ENCODE results near the gene ZMYND11. TPM values are rescaled to one million over a fixed set of nuclear protein-coding genes. Genes with fewer than 3 reads are reported as not detected.

The ZMYND11 gene
- polyA plus RNA-seq, 2 of the 4 experiments (the other 2 are of a cell fraction): 47.7 to 99.7 TPM

DNA sequence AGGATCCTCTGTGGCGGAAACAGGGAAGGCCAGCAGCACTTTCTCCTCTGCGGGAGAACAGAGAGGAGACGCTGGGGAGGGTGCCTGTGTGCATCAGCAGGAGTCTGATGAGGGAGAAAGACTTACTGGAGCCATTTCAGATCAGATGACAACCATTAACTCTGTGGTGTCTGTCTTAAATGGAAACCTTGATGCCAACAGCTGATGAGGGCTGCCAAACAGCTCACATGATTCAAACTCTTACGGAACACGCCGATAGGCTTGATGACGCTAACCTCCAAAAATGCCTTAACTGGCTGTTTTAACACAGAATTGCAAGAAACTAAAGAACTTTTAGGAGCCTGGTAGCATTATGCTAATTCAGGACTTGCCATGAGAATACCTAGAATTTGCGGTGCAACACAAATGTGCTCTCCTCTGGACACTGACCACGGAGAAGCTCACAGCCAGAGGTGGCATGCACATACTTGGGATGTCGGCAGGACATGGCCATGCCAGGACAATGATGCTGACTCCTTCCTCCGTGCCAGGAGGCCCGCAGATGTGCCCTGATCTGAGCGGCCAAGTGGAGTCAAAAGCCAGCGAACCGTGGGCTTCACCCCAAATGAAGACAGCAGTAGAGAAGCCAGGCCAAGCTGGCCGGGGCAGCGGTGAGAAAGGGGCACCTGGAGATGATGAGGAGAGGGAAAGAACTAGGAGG lies 154.9 kb downstream of the ZMYND11 start:
- Histone ChIP-seq H3K27ac (no peak overlapping the region), H3K4me2 (no peak overlapping the region), H3K4me3 (no peak overlapping the region), H3K9me3 (no peaks in the 10 kb centered on the region), H3K4me1 (no peaks in the 10 kb centered on the region)
- DNase-seq (ENCODE audit: low read depth in 1 of 2, low spot score in 1 of 2) (no peak), FAIRE-seq (no peak), ATAC-seq (no peak)
- POLR2A ChIA-PET: no interaction called here
- no peak for TF ChIP-seq ESRRA (IDR thresholded peaks at IDR 0.05; ENCODE audit: borderline replicate concordance, low read length)
- TF ChIP-seq, protein P1, sequence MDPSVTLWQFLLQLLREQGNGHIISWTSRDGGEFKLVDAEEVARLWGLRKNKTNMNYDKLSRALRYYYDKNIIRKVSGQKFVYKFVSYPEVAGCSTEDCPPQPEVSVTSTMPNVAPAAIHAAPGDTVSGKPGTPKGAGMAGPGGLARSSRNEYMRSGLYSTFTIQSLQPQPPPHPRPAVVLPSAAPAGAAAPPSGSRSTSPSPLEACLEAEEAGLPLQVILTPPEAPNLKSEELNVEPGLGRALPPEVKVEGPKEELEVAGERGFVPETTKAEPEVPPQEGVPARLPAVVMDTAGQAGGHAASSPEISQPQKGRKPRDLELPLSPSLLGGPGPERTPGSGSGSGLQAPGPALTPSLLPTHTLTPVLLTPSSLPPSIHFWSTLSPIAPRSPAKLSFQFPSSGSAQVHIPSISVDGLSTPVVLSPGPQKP (IDR thresholded peaks at IDR 0.05; ENCODE audit: low read depth, low read length): no peak
- TF ChIP-seq RFX5 (IDR thresholded peaks at IDR 0.05): no peak
- no peak for TF ChIP-seq HOXA7 (CRISPR knock-in tag; IDR thresholded peaks at IDR 0.05)
- TF ChIP-seq CEBPB (IDR thresholded peaks at IDR 0.05): no peak
- no peak for TF ChIP-seq EHF (CRISPR knock-in tag; IDR thresholded peaks at IDR 0.05)
- no peak for TF ChIP-seq HDAC2 (IDR thresholded peaks at IDR 0.05)
- TF ChIP-seq, protein P2, sequence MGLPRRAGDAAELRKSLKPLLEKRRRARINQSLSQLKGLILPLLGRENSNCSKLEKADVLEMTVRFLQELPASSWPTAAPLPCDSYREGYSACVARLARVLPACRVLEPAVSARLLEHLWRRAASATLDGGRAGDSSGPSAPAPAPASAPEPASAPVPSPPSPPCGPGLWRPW (IDR thresholded peaks at IDR 0.05): no peak
- TF ChIP-seq RARB (CRISPR knock-in tag; IDR thresholded peaks at IDR 0.05): no peak
- no peak for TF ChIP-seq SREBF2 (IDR thresholded peaks at IDR 0.05)
- no peak for TF ChIP-seq CHD2 (IDR thresholded peaks at IDR 0.05; ENCODE audit: low read length, partially characterized antibody)
- TF ChIP-seq RAD21 (conservative IDR thresholded peaks at IDR 0.05 in 1 of 2, IDR thresholded peaks at IDR 0.05 in 1 of 2): no peak
- TF ChIP-seq ZSCAN20 (CRISPR knock-in tag; IDR thresholded peaks at IDR 0.05): no peak
- no peak for TF ChIP-seq EP300 (IDR thresholded peaks at IDR 0.05)
- no peak for TF ChIP-seq HOXB5 (CRISPR knock-in tag; IDR thresholded peaks at IDR 0.05)
- TF ChIP-seq, protein P3, sequence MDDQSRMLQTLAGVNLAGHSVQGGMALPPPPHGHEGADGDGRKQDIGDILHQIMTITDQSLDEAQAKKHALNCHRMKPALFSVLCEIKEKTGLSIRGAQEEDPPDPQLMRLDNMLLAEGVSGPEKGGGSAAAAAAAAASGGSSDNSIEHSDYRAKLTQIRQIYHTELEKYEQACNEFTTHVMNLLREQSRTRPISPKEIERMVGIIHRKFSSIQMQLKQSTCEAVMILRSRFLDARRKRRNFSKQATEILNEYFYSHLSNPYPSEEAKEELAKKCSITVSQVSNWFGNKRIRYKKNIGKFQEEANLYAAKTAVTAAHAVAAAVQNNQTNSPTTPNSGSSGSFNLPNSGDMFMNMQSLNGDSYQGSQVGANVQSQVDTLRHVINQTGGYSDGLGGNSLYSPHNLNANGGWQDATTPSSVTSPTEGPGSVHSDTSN (IDR thresholded peaks at IDR 0.05): no peak
- TF ChIP-seq, protein P4, sequence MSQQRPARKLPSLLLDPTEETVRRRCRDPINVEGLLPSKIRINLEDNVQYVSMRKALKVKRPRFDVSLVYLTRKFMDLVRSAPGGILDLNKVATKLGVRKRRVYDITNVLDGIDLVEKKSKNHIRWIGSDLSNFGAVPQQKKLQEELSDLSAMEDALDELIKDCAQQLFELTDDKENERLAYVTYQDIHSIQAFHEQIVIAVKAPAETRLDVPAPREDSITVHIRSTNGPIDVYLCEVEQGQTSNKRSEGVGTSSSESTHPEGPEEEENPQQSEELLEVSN (IDR thresholded peaks at IDR 0.05; ENCODE audit: borderline replicate concordance, low read depth): no peak
- TF ChIP-seq NR3C1 (IDR thresholded peaks at IDR 0.05): no peak
- CTCF ChIA-PET: no interaction called here
- 95% methylated on average over 16 of the region's 17 CpGs for WGBS (ENCODE audit: missing lambda C conversion rate)

DNA sequence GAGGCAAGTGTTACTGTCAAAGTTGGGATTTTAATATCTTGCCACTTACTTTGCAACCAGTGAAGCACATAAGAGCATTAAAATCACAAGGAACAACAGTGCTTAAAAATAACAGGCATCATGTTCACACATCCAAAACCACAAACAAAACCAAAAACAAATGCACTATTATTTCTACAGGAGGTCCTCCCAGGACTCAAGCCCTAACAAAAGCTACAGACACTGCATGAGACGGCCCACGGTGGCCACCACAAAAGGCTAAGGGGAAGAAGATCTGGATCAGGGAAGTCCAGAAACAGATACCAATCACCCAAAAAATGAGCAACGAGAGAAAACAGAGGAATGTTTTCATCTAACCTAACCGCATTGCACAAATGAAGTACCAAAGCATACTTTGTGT lies 158.4 kb downstream of the ZMYND11 start:
- no peak for DNase-seq (ENCODE audit: low read depth in 1 of 2, low spot score in 1 of 2)
- H3K27ac ChIP-seq: no peak overlapping the region
- H3K9me3 ChIP-seq: no peaks in the 10 kb centered on the region
- ATAC-seq: no peak
- no peak for FAIRE-seq
- H3K4me1 ChIP-seq: peaks cover 9% of the 10 kb centered on the region
- CTCF ChIA-PET: interaction anchor here (0.9 to 1.3 kb wide), 3 partner anchors 11 to 27 kb away, joined by 3 to 4 read pairs (median 3); no protein-coding TSS in a partner anchor
- POLR2A ChIA-PET: no interaction called here
- H3K4me3 ChIP-seq: no peak overlapping the region
- 90% methylated on average over 4 of the region's 4 CpGs for WGBS (ENCODE audit: missing lambda C conversion rate)
- TF ChIP-seq GATA3 (IDR thresholded peaks at IDR 0.05; ENCODE audit: borderline replicate concordance) (no peak), NR3C1 (IDR thresholded peaks at IDR 0.05) (no peak), PHF8 (IDR thresholded peaks at IDR 0.05; ENCODE audit: borderline replicate concordance, low read depth) (no peak), RCOR1 (IDR thresholded peaks at IDR 0.05; ENCODE audit: low read depth, low read length) (no peak), CBX8 (IDR thresholded peaks at IDR 0.05) (no peak), ZSCAN20 (CRISPR knock-in tag; IDR thresholded peaks at IDR 0.05) (no peak), EHF (CRISPR knock-in tag; IDR thresholded peaks at IDR 0.05) (no peak), RFX5 (IDR thresholded peaks at IDR 0.05) (no peak), HEYL (CRISPR knock-in tag; IDR thresholded peaks at IDR 0.05) (no peak), ZFP36 (IDR thresholded peaks at IDR 0.05; ENCODE audit: borderline replicate concordance, partially characterized antibody) (no peak), TP53 (CRISPR knock-in tag; IDR thresholded peaks at IDR 0.05) (no peak), HOXA7 (CRISPR knock-in tag; IDR thresholded peaks at IDR 0.05) (no peak), POLR2A (IDR thresholded peaks at IDR 0.05; ENCODE audit: low read length) (no peak), NPAS2 (CRISPR knock-in tag; IDR thresholded peaks at IDR 0.05; ENCODE audit: borderline replicate concordance) (no peak), HDAC2 (IDR thresholded peaks at IDR 0.05) (no peak)
- TF ChIP-seq, protein P3 (IDR thresholded peaks at IDR 0.05): no peak
- TF ChIP-seq, protein P5, sequence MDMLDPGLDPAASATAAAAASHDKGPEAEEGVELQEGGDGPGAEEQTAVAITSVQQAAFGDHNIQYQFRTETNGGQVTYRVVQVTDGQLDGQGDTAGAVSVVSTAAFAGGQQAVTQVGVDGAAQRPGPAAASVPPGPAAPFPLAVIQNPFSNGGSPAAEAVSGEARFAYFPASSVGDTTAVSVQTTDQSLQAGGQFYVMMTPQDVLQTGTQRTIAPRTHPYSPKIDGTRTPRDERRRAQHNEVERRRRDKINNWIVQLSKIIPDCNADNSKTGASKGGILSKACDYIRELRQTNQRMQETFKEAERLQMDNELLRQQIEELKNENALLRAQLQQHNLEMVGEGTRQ (IDR thresholded peaks at IDR 0.05): no peak
- TF ChIP-seq, protein P4 (IDR thresholded peaks at IDR 0.05; ENCODE audit: borderline replicate concordance, low read depth): no peak
- TF ChIP-seq, protein P6, sequence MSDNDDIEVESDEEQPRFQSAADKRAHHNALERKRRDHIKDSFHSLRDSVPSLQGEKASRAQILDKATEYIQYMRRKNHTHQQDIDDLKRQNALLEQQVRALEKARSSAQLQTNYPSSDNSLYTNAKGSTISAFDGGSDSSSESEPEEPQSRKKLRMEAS (IDR thresholded peaks at IDR 0.05): no peak
- TF ChIP-seq, protein P7, sequence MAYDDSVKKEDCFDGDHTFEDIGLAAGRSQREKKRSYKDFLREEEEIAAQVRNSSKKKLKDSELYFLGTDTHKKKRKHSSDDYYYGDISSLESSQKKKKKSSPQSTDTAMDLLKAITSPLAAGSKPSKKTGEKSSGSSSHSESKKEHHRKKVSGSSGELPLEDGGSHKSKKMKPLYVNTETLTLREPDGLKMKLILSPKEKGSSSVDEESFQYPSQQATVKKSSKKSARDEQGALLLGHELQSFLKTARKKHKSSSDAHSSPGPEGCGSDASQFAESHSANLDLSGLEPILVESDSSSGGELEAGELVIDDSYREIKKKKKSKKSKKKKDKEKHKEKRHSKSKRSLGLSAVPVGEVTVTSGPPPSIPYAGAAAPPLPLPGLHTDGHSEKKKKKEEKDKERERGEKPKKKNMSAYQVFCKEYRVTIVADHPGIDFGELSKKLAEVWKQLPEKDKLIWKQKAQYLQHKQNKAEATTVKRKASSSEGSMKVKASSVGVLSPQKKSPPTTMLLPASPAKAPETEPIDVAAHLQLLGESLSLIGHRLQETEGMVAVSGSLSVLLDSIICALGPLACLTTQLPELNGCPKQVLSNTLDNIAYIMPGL (CRISPR knock-in tag; IDR thresholded peaks at IDR 0.05; ENCODE audit: borderline replicate concordance): no peak
- no peak overlapping the region for H3K4me2 ChIP-seq

Measured in A549 (cell line).